Measurements from ENCODE around the gene SLCO2B1. TPM values are rescaled to one million over a fixed set of nuclear protein-coding genes. Genes with fewer than 3 reads are reported as not detected.

The SLCO2B1 gene
- total RNA-seq, 1 donor from 2014 or later, result 3.5 TPM

GRCh38 chr11:75147875-75148263, 3.0 kb upstream of the SLCO2B1 start:
- peaks cover 48% of the 10 kb centered on the region for H3K4me1 Mint-ChIP-seq (ENCODE audit: unreplicated experiment)
- H3K4me3 Mint-ChIP-seq (ENCODE audit: unreplicated experiment), result no peak overlapping the region
- peaks cover 7% of the 10 kb centered on the region for H3K36me3 Mint-ChIP-seq (ENCODE audit: low read depth, unreplicated experiment)
- no peaks in the 10 kb centered on the region for H3K9me3 Mint-ChIP-seq (ENCODE audit: unreplicated experiment)
- DNase-seq (ENCODE audit: low spot score), result no peak
- TF ChIP-seq CTCF (IDR thresholded peaks at IDR 0.05; ENCODE audit: unreplicated experiment), result no peak
- H3K27ac Mint-ChIP-seq (ENCODE audit: unreplicated experiment), result peak overlapping the region; percentile 36
- H3K27me3 Mint-ChIP-seq (ENCODE audit: unreplicated experiment), result peaks cover 8% of the 10 kb centered on the region

GRCh38 chr11:75148436-75148983, 2.4 kb upstream of the SLCO2B1 start:
- peaks cover 48% of the 10 kb centered on the region for H3K4me1 Mint-ChIP-seq (ENCODE audit: unreplicated experiment)
- TF ChIP-seq CTCF (IDR thresholded peaks at IDR 0.05; ENCODE audit: unreplicated experiment), result no peak
- H3K4me3 Mint-ChIP-seq (ENCODE audit: unreplicated experiment), result no peak overlapping the region
- peaks cover 13% of the 10 kb centered on the region for H3K36me3 Mint-ChIP-seq (ENCODE audit: low read depth, unreplicated experiment)
- DNase-seq (ENCODE audit: low spot score), result no peak
- H3K27me3 Mint-ChIP-seq (ENCODE audit: unreplicated experiment), result peaks cover 6% of the 10 kb centered on the region
- H3K9me3 Mint-ChIP-seq (ENCODE audit: unreplicated experiment), result no peaks in the 10 kb centered on the region
- H3K27ac Mint-ChIP-seq (ENCODE audit: unreplicated experiment), result no peak overlapping the region

- no peak for TF ChIP-seq CTCF (IDR thresholded peaks at IDR 0.05; ENCODE audit: unreplicated experiment)
- no peak overlapping the region for H3K27ac Mint-ChIP-seq (ENCODE audit: unreplicated experiment)
- H3K4me1 Mint-ChIP-seq (ENCODE audit: unreplicated experiment), result peaks cover 47% of the 10 kb centered on the region
- H3K27me3 Mint-ChIP-seq (ENCODE audit: unreplicated experiment), result peaks cover 6% of the 10 kb centered on the region
- no peak overlapping the region for H3K4me3 Mint-ChIP-seq (ENCODE audit: unreplicated experiment)
- no peak for DNase-seq (ENCODE audit: low spot score)
- H3K36me3 Mint-ChIP-seq (ENCODE audit: low read depth, unreplicated experiment), result peaks cover 18% of the 10 kb centered on the region
- no peaks in the 10 kb centered on the region for H3K9me3 Mint-ChIP-seq (ENCODE audit: unreplicated experiment)
Measured at GRCh38 chr11:75149766-75150465, 991 bp upstream of the SLCO2B1 start.

GRCh38 chr11:75151346-75152047, 590 bp downstream of the SLCO2B1 start:
- no peak for TF ChIP-seq CTCF (IDR thresholded peaks at IDR 0.05; ENCODE audit: unreplicated experiment)
- Mint-ChIP-seq H3K4me1 (ENCODE audit: unreplicated experiment) (peaks cover 55% of the 10 kb centered on the region), H3K27me3 (ENCODE audit: unreplicated experiment) (peaks cover 9% of the 10 kb centered on the region), H3K27ac (ENCODE audit: unreplicated experiment) (no peak overlapping the region), H3K9me3 (ENCODE audit: unreplicated experiment) (no peaks in the 10 kb centered on the region), H3K4me3 (ENCODE audit: unreplicated experiment) (no peak overlapping the region), H3K36me3 (ENCODE audit: low read depth, unreplicated experiment) (peaks cover 18% of the 10 kb centered on the region)
- no peak for DNase-seq (ENCODE audit: low spot score)

GRCh38 chr11:75152090-75152489, 1.2 kb downstream of the SLCO2B1 start:
- no peaks in the 10 kb centered on the region for H3K9me3 Mint-ChIP-seq (ENCODE audit: unreplicated experiment)

More at GRCh38 chr11:75152090-75152489, 1.2 kb downstream of the SLCO2B1 start:
- no peak for DNase-seq (ENCODE audit: low spot score)
- Mint-ChIP-seq H3K4me3 (ENCODE audit: unreplicated experiment) (no peak overlapping the region), H3K4me1 (ENCODE audit: unreplicated experiment) (peaks cover 54% of the 10 kb centered on the region), H3K36me3 (ENCODE audit: low read depth, unreplicated experiment) (peaks cover 23% of the 10 kb centered on the region), H3K27ac (ENCODE audit: unreplicated experiment) (no peak overlapping the region), H3K27me3 (ENCODE audit: unreplicated experiment) (peaks cover 9% of the 10 kb centered on the region)
- no peak for TF ChIP-seq CTCF (IDR thresholded peaks at IDR 0.05; ENCODE audit: unreplicated experiment)
